ENCODE results near the gene RNASE11.

RNASE11 gene

DNA sequence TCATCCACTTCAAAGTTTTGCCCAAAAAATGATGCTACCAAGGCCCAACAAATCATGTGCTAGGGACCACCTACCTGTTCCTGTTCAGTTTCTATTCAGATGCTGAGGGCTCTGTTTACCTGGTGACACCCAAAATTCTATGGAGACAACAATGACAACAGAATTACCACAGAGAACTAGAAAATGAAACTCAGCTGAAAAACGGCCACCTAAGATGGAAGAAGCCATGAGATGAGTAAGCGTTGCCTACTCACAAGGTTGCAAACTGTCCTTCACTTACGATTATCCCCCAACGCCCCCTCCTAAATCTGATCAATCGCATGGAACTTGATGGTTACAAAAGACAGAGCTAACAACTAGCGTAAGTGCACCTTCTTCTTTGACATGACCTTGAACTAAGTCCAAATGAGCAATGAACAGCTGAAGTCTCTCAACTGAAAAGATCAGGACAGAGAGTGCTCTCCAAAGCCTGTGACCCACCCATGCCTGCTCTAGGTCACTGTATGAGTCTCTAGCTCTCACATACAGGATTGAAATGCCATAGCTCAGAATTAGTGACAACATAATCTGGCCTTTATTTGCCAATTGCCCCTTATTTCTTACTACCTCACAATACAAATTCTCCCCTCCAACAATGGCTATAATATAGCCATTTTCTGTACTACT lies at the start of gene RNASE11:
RNASE11 (minus strand) TSS at position 513 of the 666 bp plus-strand sequence.
- H3K9me3 ChIP-seq (ENCODE audit: control insufficient read depth, insufficient read depth, low read length): no peaks in the 10 kb centered on the region
- no peaks in the 10 kb centered on the region for H3K36me3 ChIP-seq (ENCODE audit: control insufficient read depth, insufficient read depth, low read length)
- H3K9ac ChIP-seq (ENCODE audit: low read depth, low read length): no peak within 1 kb of the TSS
- no peak within 1 kb of the TSS for H3K27ac ChIP-seq (ENCODE audit: low read depth, low read length)
- H3K4me1 ChIP-seq (ENCODE audit: control insufficient read depth, insufficient read depth, low read length): peaks cover 20% of the 10 kb centered on the region
- H3K4me3 ChIP-seq (ENCODE audit: low read depth, low read length): no peak within 1 kb of the TSS
- no peaks in the 10 kb centered on the region for H3K27me3 ChIP-seq (ENCODE audit: control insufficient read depth, insufficient read depth, low read length)

GRCh38 chr14:20632831-20633691 lies 45.3 kb upstream of the RNASE11 start:
- H3K4me1 ChIP-seq (ENCODE audit: control insufficient read depth, insufficient read depth, low read length): 0 out of 2 replicates have a peak, but pooled peaks cover 9% of the 10 kb centered on the region
- peaks cover 31% of the 10 kb centered on the region for H3K27me3 ChIP-seq (ENCODE audit: control insufficient read depth, insufficient read depth, low read length)
- H3K9me3 ChIP-seq (ENCODE audit: control insufficient read depth, insufficient read depth, low read length): no peaks in the 10 kb centered on the region
- peak overlapping the region; percentile 88 for H3K4me3 ChIP-seq (ENCODE audit: low read depth, low read length)
- H3K27ac ChIP-seq (ENCODE audit: low read depth, low read length): peak overlapping the region; percentile 68
- no peak overlapping the region for H3K9ac ChIP-seq (ENCODE audit: low read depth, low read length)
- H3K36me3 ChIP-seq (ENCODE audit: control insufficient read depth, insufficient read depth, low read length): no peaks in the 10 kb centered on the region

DNA sequence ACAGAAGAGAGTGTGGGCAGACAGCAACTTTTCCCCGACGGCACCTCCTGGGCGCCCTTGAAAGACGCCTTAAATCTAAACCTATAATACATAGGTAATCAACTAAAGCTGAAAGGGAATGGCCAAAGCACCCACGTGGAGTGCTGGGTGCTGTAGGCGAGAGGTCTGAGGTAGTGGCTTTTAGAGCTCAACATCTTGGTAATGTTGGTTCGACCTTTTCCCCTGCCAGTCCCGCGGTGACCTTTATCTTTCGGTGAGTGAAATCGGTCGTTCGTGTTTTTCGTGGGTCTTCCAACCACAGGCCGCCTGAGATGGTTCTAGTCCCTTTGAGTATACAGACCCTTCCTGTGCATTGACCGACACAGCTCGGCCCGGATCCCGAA lies 44.6 kb upstream of the RNASE11 start:
- Histone ChIP-seq H3K4me1 (ENCODE audit: control insufficient read depth, insufficient read depth, low read length) (peaks cover 15% of the 10 kb centered on the region; the same call in 1 of the 2 replicates), H3K9me3 (ENCODE audit: control insufficient read depth, insufficient read depth, low read length) (no peaks in the 10 kb centered on the region), H3K27me3 (ENCODE audit: control insufficient read depth, insufficient read depth, low read length) (peaks cover 37% of the 10 kb centered on the region), H3K4me3 (ENCODE audit: low read depth, low read length) (peak overlapping the region; percentile 88), H3K27ac (ENCODE audit: low read depth, low read length) (no peak overlapping the region), H3K36me3 (ENCODE audit: control insufficient read depth, insufficient read depth, low read length) (no peaks in the 10 kb centered on the region), H3K9ac (ENCODE audit: low read depth, low read length) (no peak overlapping the region)

DNA sequence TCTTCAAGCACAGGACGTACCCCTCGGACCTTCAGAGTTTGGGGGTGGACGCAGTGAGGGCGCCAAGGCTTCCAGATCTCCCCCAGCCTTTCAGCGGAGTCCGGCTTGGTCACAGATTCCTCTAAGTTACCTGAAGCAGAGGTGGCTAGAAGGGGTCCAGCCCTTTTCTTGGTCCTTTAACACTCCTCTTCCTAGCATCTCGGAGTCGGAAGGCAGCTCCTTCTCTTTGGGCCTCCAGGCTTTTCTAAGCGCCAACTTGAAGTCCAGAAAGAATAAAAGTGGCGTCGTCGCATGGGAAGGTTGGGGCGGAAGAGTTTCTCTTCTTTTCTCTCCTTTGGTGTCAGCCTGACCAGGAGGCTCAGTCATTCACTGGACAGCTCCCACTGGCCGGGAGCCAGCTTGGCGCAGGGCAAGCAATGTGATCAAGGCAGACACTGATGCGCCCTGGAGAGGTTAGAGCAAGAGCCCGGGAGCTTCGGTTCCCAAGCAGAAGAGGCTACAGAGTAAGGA lies 44.1 kb upstream of the RNASE11 start:
- Histone ChIP-seq H3K9me3 (ENCODE audit: control insufficient read depth, insufficient read depth, low read length) (no peaks in the 10 kb centered on the region), H3K36me3 (ENCODE audit: control insufficient read depth, insufficient read depth, low read length) (no peaks in the 10 kb centered on the region), H3K27me3 (ENCODE audit: control insufficient read depth, insufficient read depth, low read length) (peaks cover 41% of the 10 kb centered on the region), H3K27ac (ENCODE audit: low read depth, low read length) (no peak overlapping the region), H3K4me3 (ENCODE audit: low read depth, low read length) (peak overlapping the region; percentile 88), H3K4me1 (ENCODE audit: control insufficient read depth, insufficient read depth, low read length) (peaks cover 18% of the 10 kb centered on the region), H3K9ac (ENCODE audit: low read depth, low read length) (no peak overlapping the region)

GRCh38 chr14:20631023-20631879 lies 43.5 kb upstream of the RNASE11 start:
- Histone ChIP-seq H3K27me3 (ENCODE audit: control insufficient read depth, insufficient read depth, low read length) (peaks cover 48% of the 10 kb centered on the region), H3K4me1 (ENCODE audit: control insufficient read depth, insufficient read depth, low read length) (peaks cover 19% of the 10 kb centered on the region), H3K36me3 (ENCODE audit: control insufficient read depth, insufficient read depth, low read length) (no peaks in the 10 kb centered on the region), H3K4me3 (ENCODE audit: low read depth, low read length) (peak overlapping the region; percentile 88), H3K9me3 (ENCODE audit: control insufficient read depth, insufficient read depth, low read length) (no peaks in the 10 kb centered on the region), H3K9ac (ENCODE audit: low read depth, low read length) (no peak overlapping the region), H3K27ac (ENCODE audit: low read depth, low read length) (no peak overlapping the region)

GRCh38 chr14:20630340-20631022 lies 42.7 kb upstream of the RNASE11 start:
- H3K4me3 ChIP-seq (ENCODE audit: low read depth, low read length): peak overlapping the region; percentile 88
- no peak overlapping the region for H3K9ac ChIP-seq (ENCODE audit: low read depth, low read length)
- H3K27ac ChIP-seq (ENCODE audit: low read depth, low read length): no peak overlapping the region
- peaks cover 49% of the 10 kb centered on the region for H3K27me3 ChIP-seq (ENCODE audit: control insufficient read depth, insufficient read depth, low read length)
- no peaks in the 10 kb centered on the region for H3K36me3 ChIP-seq (ENCODE audit: control insufficient read depth, insufficient read depth, low read length)
- H3K9me3 ChIP-seq (ENCODE audit: control insufficient read depth, insufficient read depth, low read length): no peaks in the 10 kb centered on the region
- peaks cover 19% of the 10 kb centered on the region for H3K4me1 ChIP-seq (ENCODE audit: control insufficient read depth, insufficient read depth, low read length)

DNA sequence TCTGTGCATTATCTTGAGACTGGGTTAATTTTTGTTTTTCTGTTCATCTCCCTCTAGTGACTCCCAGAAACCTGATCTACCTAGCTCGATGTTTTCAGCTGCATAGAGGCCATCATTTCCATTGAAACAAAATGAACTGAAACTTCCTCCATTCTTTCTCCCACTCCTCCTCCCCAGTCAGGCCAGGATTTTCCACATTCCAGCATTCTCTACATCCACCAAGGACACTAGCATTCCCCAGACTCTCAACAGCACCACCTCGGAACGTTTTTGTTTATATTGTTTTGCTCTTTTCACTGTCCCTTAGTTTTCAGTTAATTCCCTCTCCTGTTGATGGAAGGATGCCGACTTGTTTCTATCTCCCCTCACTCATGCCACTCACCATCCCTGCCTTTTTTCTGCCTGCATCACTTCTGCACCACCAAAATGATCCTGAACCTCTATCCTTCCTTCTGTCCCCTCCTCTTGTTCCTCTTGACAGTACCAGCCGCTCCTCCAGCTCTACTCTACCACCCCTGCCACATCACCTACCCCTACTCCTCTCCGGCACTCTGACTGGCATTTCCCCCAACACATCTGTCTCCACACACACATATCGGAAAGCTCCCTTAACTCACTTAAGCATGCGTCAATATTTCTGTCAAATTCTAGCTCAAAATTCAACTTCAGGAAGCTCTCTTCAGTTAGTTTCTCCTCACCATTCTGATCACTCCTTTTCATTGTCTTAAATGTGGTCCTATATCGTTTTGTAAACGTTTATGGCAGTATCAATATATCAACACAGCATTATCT lies 40.5 kb upstream of the RNASE11 start:
- Histone ChIP-seq H3K9ac (ENCODE audit: low read depth, low read length) (no peak overlapping the region), H3K36me3 (ENCODE audit: control insufficient read depth, insufficient read depth, low read length) (no peaks in the 10 kb centered on the region), H3K27ac (ENCODE audit: low read depth, low read length) (no peak overlapping the region), H3K4me3 (ENCODE audit: low read depth, low read length) (peak overlapping the region; percentile 57), H3K9me3 (ENCODE audit: control insufficient read depth, insufficient read depth, low read length) (no peaks in the 10 kb centered on the region), H3K27me3 (ENCODE audit: control insufficient read depth, insufficient read depth, low read length) (peaks cover 50% of the 10 kb centered on the region), H3K4me1 (ENCODE audit: control insufficient read depth, insufficient read depth, low read length) (peaks cover 16% of the 10 kb centered on the region)

DNA sequence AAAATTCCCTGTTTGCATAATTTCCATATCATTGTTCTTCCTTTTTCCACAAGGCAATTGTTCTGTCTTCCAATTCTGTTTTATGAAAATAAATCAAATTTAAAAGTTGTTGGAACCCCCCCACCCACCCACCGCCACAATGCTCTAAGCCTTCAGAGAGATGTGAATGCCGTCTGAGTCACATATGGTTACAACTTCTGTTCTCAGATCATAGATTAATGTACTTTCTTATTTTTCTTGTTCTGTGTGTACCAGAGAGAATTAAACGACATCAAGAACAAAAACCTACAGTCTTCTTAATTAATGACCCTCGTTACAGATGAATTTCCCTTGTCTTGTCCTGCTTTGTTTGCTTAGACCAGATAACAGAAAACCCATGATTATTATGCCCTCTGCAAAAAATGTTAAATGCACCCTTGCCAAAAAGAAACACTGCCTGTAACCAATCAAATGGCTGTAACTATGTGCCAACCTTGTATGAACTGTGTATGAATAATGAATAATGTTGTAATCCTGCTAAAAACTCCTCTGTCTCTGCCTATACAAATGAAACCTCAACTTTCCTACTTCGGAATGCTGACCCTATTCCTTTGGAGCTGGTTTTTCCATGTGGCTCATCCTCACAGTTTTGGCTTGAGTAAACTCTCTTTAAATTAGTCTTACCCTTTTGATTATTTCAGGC lies 39.7 kb upstream of the RNASE11 start:
- Histone ChIP-seq H3K27ac (ENCODE audit: low read depth, low read length) (no peak overlapping the region), H3K4me3 (ENCODE audit: low read depth, low read length) (peak overlapping the region; percentile 87), H3K27me3 (ENCODE audit: control insufficient read depth, insufficient read depth, low read length) (peaks cover 50% of the 10 kb centered on the region), H3K4me1 (ENCODE audit: control insufficient read depth, insufficient read depth, low read length) (peaks cover 16% of the 10 kb centered on the region), H3K9me3 (ENCODE audit: control insufficient read depth, insufficient read depth, low read length) (no peaks in the 10 kb centered on the region), H3K9ac (ENCODE audit: low read depth, low read length) (no peak overlapping the region), H3K36me3 (ENCODE audit: control insufficient read depth, insufficient read depth, low read length) (no peaks in the 10 kb centered on the region)

GRCh38 chr14:20626274-20626673 lies 38.5 kb upstream of the RNASE11 start:
- H3K4me3 ChIP-seq (ENCODE audit: low read depth, low read length): peak overlapping the region; percentile 87
- H3K9me3 ChIP-seq (ENCODE audit: control insufficient read depth, insufficient read depth, low read length): no peaks in the 10 kb centered on the region
- H3K36me3 ChIP-seq (ENCODE audit: control insufficient read depth, insufficient read depth, low read length): no peaks in the 10 kb centered on the region
- no peak overlapping the region for H3K9ac ChIP-seq (ENCODE audit: low read depth, low read length)
- H3K27me3 ChIP-seq (ENCODE audit: control insufficient read depth, insufficient read depth, low read length): peaks cover 40% of the 10 kb centered on the region
- no peak overlapping the region for H3K27ac ChIP-seq (ENCODE audit: low read depth, low read length)
- peaks cover 19% of the 10 kb centered on the region for H3K4me1 ChIP-seq (ENCODE audit: control insufficient read depth, insufficient read depth, low read length)

Data from HUES48 (cell line).